Motor neuron (in vitro differentiated cells): ENCODE measurements around the gene ZNF24. TPM values are rescaled to one million over a fixed set of nuclear protein-coding genes. Genes with fewer than 3 reads are reported as not detected.

Experiments
- total RNA-seq, 8 experiments: library from RNA; unstranded; fragments of 300-600 nt; gene quantifications; 2 replicates each; pipeline versions ENCODE4 v1.2.3 to v1.2.4, GENCODE V29; 2022

ZNF24 gene
- total RNA-seq, 8 experiments from 2014 or later: 27.9 to 56.0 (median 44.5) TPM

Other genes starting within 250 kb of the ZNF24 start
- gene ZNF397, start 103.4 kb downstream of the ZNF24 start, total RNA-seq: 10 to 100 TPM; 24.1 to 52.5 (median 39.2) TPM
- gene ZSCAN30, start 54.2 kb downstream of the ZNF24 start, total RNA-seq: 10 to 100 TPM; 10.3 to 29.5 (median 23.5) TPM
- gene ZNF396, start 32.9 kb upstream of the ZNF24 start, total RNA-seq: 1 to 10 TPM; 1.8 to 7.8 (median 3.9) TPM
- gene INO80C, start 153.5 kb upstream of the ZNF24 start, total RNA-seq: 10 to 100 TPM in 7 of 8 experiments, 1 to 10 TPM in 1; 5.8 to 35.9 (median 15.7) TPM
- gene GALNT1, start 237.3 kb upstream of the ZNF24 start, total RNA-seq: 100 to 1,000 TPM in 1 of 8 experiments, 10 to 100 TPM in 7; 29.8 to 164 (median 44.1) TPM